HepG2 (cell line): ENCODE data around the gene SF3B5. TPM values are rescaled to one million over a fixed set of nuclear protein-coding genes. Genes with fewer than 3 reads are reported as not detected.

Experiments used
- ATAC-seq: fragments of 200-7000 bp; cut with Tn5 transposase; 3 replicates; pipeline ENCODE4 v1.9.1; 2020; ENCODE audit warnings: mild to moderate bottlenecking, moderate library complexity
- BruUV-seq: library from RNA; stranded (reverse); fragments of 400-500 nt; replicated peaks from 2 replicates; lab custom pipeline; 2021; lab: Mats Ljungman, UMichigan
- CTCF ChIA-PET: fragments of 300-600 bp; formaldehyde crosslinking; extraction: SDS; loops from one replicate; lab custom pipeline; 2021; ENCODE audit warnings: low total read pairs, inconsistent platforms, low intra/inter-chr PET ratio; lab: Yijun Ruan, JAX
- POLR2A ChIA-PET: fragments of 350-600 bp; sonication (Branson Sonifier 250); formaldehyde crosslinking; loops from one replicate; lab custom pipeline; 2020; ENCODE audit warnings: antibody characterized with exemption, inconsistent platforms; lab: Yijun Ruan, JAX
- DNase-seq: peaks from one replicate; pipeline ENCODE4 v3.0.0-alpha.2; 2015; ENCODE audit warnings: low spot score
- FAIRE-seq: peaks from 3 replicates; lab custom pipeline; 2011; peaks lifted over from hg19 to GRCh38; lab: Jason Lieb, UNC
- H2AFZ ChIP-seq: one replicate; pipeline ENCODE4 v1.6.1; 2011; ENCODE audit warnings: low read length, inconsistent platforms
- H3K27ac ChIP-seq: fragments of 300-600 bp; 3 replicates; pipeline ENCODE4 v1.8.0; 2011; ENCODE audit warnings: mixed run types, mild to moderate bottlenecking, mixed read lengths, low read length, inconsistent platforms; ENCODE audit not compliant: insufficient read depth; ENCODE audit errors: extremely low read length
- H3K27me3 ChIP-seq, 2 experiments: fragments of 200-600 bp in 1 of 2; 2 replicates in 1 of 2; 3 replicates in 1 of 2; pipeline versions ENCODE4 v1.6.0 to v1.8.0; 2011; ENCODE audit warnings: low read length in 2 of 2, mild to moderate bottlenecking in 2 of 2, moderate library complexity in 2 of 2, inconsistent platforms in 1 of 2; ENCODE audit not compliant: insufficient read depth in 2 of 2, control insufficient read depth in 1 of 2
- H3K36me3 ChIP-seq, 2 experiments: fragments of 200-600 bp in 1 of 2; replicated peaks in 1 of 2; 2 replicates in 1 of 2; 3 replicates in 1 of 2; pipeline versions ENCODE4 v1.5.1 to v1.8.0; 2011; ENCODE audit warnings: low read length in 2 of 2, inconsistent platforms in 1 of 2; ENCODE audit not compliant: insufficient read depth in 2 of 2, control insufficient read depth in 1 of 2
- H3K4me1 ChIP-seq: 2 replicates; pipeline ENCODE4 v1.5.1; 2012; ENCODE audit warnings: low read length, inconsistent platforms; ENCODE audit not compliant: insufficient read depth
- H3K4me2 ChIP-seq: 2 replicates; pipeline ENCODE4 v1.6.0; 2011; ENCODE audit warnings: low read depth, low read length, inconsistent platforms
- H3K4me3 ChIP-seq, 3 experiments: fragments of 200-600 bp in 1 of 3; sonication (generic), shearing (Covaris generic) in 1 of 3; replicated peaks in 1 of 3; 2 replicates each; pipeline ENCODE4 v1.5.1; 2011 to 2016; ENCODE audit warnings: low read length in 3 of 3, inconsistent platforms in 2 of 3, low read depth in 2 of 3, mild to moderate bottlenecking in 2 of 3, control low read depth in 1 of 3, mixed read lengths in 1 of 3; ENCODE audit not compliant: insufficient read depth in 1 of 3
- H3K79me2 ChIP-seq: one replicate; pipeline ENCODE4 v1.6.1; 2011; ENCODE audit warnings: low read length, inconsistent platforms; ENCODE audit not compliant: insufficient read depth
- H3K9ac ChIP-seq: 2 replicates; pipeline ENCODE4 v1.6.0; 2011; ENCODE audit warnings: mild to moderate bottlenecking, low read depth, low read length, inconsistent platforms; ENCODE audit not compliant: insufficient read depth
- H3K9me3 ChIP-seq: 2 replicates; pipeline ENCODE4 v1.5.1; 2012; ENCODE audit warnings: mild to moderate bottlenecking, low read length
- H4K20me1 ChIP-seq: 2 replicates; pipeline ENCODE4 v1.6.0; 2011; ENCODE audit warnings: inconsistent platforms, mild to moderate bottlenecking, low read length, moderate library complexity; ENCODE audit not compliant: insufficient read depth
- ATF7-NPFF ChIP-seq: sonication (generic); formaldehyde crosslinking; IDR thresholded peaks from 2 replicates; pipeline ENCODE4 v1.8.1; 2023; ENCODE audit warnings: mild to moderate bottlenecking, low read depth, missing genetic modification reagents, moderate library complexity
- DNMT1 ChIP-seq: sonication (generic); formaldehyde crosslinking; IDR thresholded peaks from 2 replicates; pipeline ENCODE4 v1.5.1; 2020; ENCODE audit warnings: mild to moderate bottlenecking, missing genetic modification reagents
- REL ChIP-seq: sonication (generic); formaldehyde crosslinking; conservative IDR thresholded peaks from 2 replicates; pipeline ENCODE4 v1.8.0; 2022; ENCODE audit warnings: mild to moderate bottlenecking, missing genetic modification reagents, moderate library complexity
- RERE ChIP-seq: IDR thresholded peaks from 2 replicates; pipeline ENCODE4 v1.6.1; 2016; ENCODE audit warnings: low read depth, missing genetic modification reagents, missing compliant biosample characterization
- SP4 ChIP-seq: sonication (generic); formaldehyde crosslinking; IDR thresholded peaks from 2 replicates; pipeline ENCODE4 v1.8.1; 2023; ENCODE audit warnings: mild to moderate bottlenecking, missing genetic modification reagents
- ZC3H4 ChIP-seq: sonication (generic); formaldehyde crosslinking; IDR thresholded peaks from 2 replicates; pipeline ENCODE4 v1.4.0; 2020; ENCODE audit warnings: missing genetic modification reagents, borderline replicate concordance
- WGBS: methylation state at CpG from one replicate; pipeline ENCODE4 v1.1.6; 2017; ENCODE audit warnings: low lambda C conversion rate; 5-methylcytosine and 5-hydroxymethylcytosine counted together
- in situ Hi-C: cut with HindIII; loops from 2 replicates; pipeline ENCODE4 v1.10.0; 2017; ENCODE audit warnings: low pct_unique_long_range_greater_than_20kb; ENCODE audit not compliant: extremely low pct_ligation_motif_present
- intact Hi-C: fragments of 100-400 bp; cut with micrococcal nuclease; formaldehyde crosslinking; loops from one replicate; pipeline ENCODE4 v1.10.0; 2022; ENCODE audit not compliant: unreplicated experiment
- polyA plus RNA-seq, 8 experiments: library from polyadenylated mRNA; depleted of rRNA in 3 of 8; stranded (reverse) in 7 of 8; unstranded in 1 of 8; fragments of >200 nt; fragmentation: Illumina TruSeq in 4 of 8; extraction: Trizol in 4 of 8; gene quantifications; 2 replicates each; pipeline versions ENCODE4 v1.2.1 to v1.2.3, GENCODE V29; 2011 to 2016; ENCODE audit warnings: low read depth in 4 of 8, missing spikeins in 1 of 8, mixed read lengths in 1 of 8; ENCODE audit not compliant: insufficient read depth in 1 of 8
- total RNA-seq, 5 experiments: library from RNA; depleted of rRNA; stranded (reverse); fragments of >200 nt; fragmentation: Illumina TruSeq; extraction: Trizol; gene quantifications; 2 replicates each; pipeline ENCODE4 v1.2.3, GENCODE V29; 2016; ENCODE audit warnings: low read depth in 1 of 5

SF3B5 gene
- total and polyA plus RNA-seq, 2 of the 13 experiments (the other 11 are each of a cell fraction or from before 2014, with no cell fraction given), result 263 to 292 TPM

- no peak for TF ChIP-seq SP4 (CRISPR knock-in tag)
These were observed 25.9 kb downstream of the SF3B5 start (continued) for GRCh38 chr6:144069506-144069905.

- no TSS peak for BruUV-seq
- in situ Hi-C loops, result no loop called here
These were observed 26.6 kb downstream of the SF3B5 start for GRCh38 chr6:144068794-144069193.

GRCh38 chr6:144066741-144067484, 28.5 kb downstream of the SF3B5 start:
- no peaks in the 10 kb centered on the region for H3K36me3 ChIP-seq
- H3K9ac ChIP-seq, result no peak overlapping the region
- no peak overlapping the region for H3K4me2 ChIP-seq
- ATAC-seq (no peak), FAIRE-seq (no peak), DNase-seq (no peak)
- no peaks in the 10 kb centered on the region for H4K20me1 ChIP-seq
- in situ Hi-C loops, result no loop called here
- H3K79me2 ChIP-seq, result no peaks in the 10 kb centered on the region
- peaks cover 14% of the 10 kb centered on the region for H3K4me1 ChIP-seq
- no peak overlapping the region for H3K4me3 ChIP-seq
- H3K27ac ChIP-seq, result no peak overlapping the region
- WGBS, result 59% methylated on average over 6 of the region's 6 CpGs
- intact Hi-C loops, result no loop called here
- BruUV-seq, result no TSS peak
- no peak for TF ChIP-seq DNMT1 (CRISPR knock-in tag)
- no peak for TF ChIP-seq RERE
- no peak overlapping the region for H2AFZ ChIP-seq
- ChIA-PET CTCF (no interaction called here), POLR2A (no interaction called here)
- peaks cover 0 to 57% of the 10 kb centered on the region in 2 experiments for H3K27me3 ChIP-seq
- H3K9me3 ChIP-seq, result no peaks in the 10 kb centered on the region

More at GRCh38 chr6:144068794-144069193, 26.6 kb downstream of the SF3B5 start:
- Histone ChIP-seq H3K36me3 (no peaks in the 10 kb centered on the region), H3K9me3 (no peaks in the 10 kb centered on the region), H3K4me3 (no peak overlapping the region), H3K27me3 (peaks cover 0 to 39% of the 10 kb centered on the region in 2 experiments), H3K79me2 (no peaks in the 10 kb centered on the region), H3K9ac (no peak overlapping the region), H3K4me2 (no peak overlapping the region)
- POLR2A ChIA-PET, result no interaction called here
- intact Hi-C loops, result no loop called here
- CTCF ChIA-PET, result no interaction called here
- TF ChIP-seq ATF7-NPFF, result no peak
- TF ChIP-seq ZC3H4 (CRISPR knock-in tag), result no peak
- TF ChIP-seq REL, result no peak
- TF ChIP-seq, all 625 proteins: peak for 0
- Histone ChIP-seq H3K27ac (no peak overlapping the region), H4K20me1 (no peaks in the 10 kb centered on the region), H2AFZ (no peak overlapping the region), H3K4me1 (peaks cover under 1% of the 10 kb centered on the region; the same call in 1 of the 2 replicates)
- no peak for DNase-seq
- FAIRE-seq, result no peak
- whole genome bisulfite sequencing, result 53% methylated on average over 3 of the region's 3 CpGs
- no peak for ATAC-seq
